HepG2 (cell line): Measurements from ENCODE around the gene CRABP1. TPM values are rescaled to one million over a fixed set of nuclear protein-coding genes. Genes with fewer than 3 reads are reported as not detected.

Source experiments
- ATAC-seq: fragments of 200-7000 bp; cut with Tn5 transposase; 3 replicates; pipeline ENCODE4 v1.9.1; 2020; ENCODE audit warnings: mild to moderate bottlenecking, moderate library complexity
- BruUV-seq: library from RNA; stranded (reverse); fragments of 400-500 nt; replicated peaks from 2 replicates; lab custom pipeline; 2021; lab: Mats Ljungman, UMichigan
- CTCF ChIA-PET: fragments of 300-600 bp; formaldehyde crosslinking; extraction: SDS; loops from one replicate; lab custom pipeline; 2021; ENCODE audit warnings: low total read pairs, inconsistent platforms, low intra/inter-chr PET ratio; lab: Yijun Ruan, JAX
- POLR2A ChIA-PET: fragments of 350-600 bp; sonication (Branson Sonifier 250); formaldehyde crosslinking; loops from one replicate; lab custom pipeline; 2020; ENCODE audit warnings: antibody characterized with exemption, inconsistent platforms; lab: Yijun Ruan, JAX
- DNase-seq: peaks from one replicate; pipeline ENCODE4 v3.0.0-alpha.2; 2015; ENCODE audit warnings: low spot score
- FAIRE-seq: peaks from 3 replicates; lab custom pipeline; 2011; peaks lifted over from hg19 to GRCh38; lab: Jason Lieb, UNC
- H2AFZ ChIP-seq: one replicate; pipeline ENCODE4 v1.6.1; 2011; ENCODE audit warnings: low read length, inconsistent platforms
- H3K27ac ChIP-seq: fragments of 300-600 bp; 3 replicates; pipeline ENCODE4 v1.8.0; 2011; ENCODE audit warnings: mixed run types, mild to moderate bottlenecking, mixed read lengths, low read length, inconsistent platforms; ENCODE audit not compliant: insufficient read depth; ENCODE audit errors: extremely low read length
- H3K27me3 ChIP-seq, 2 experiments: fragments of 200-600 bp in 1 of 2; 2 replicates in 1 of 2; 3 replicates in 1 of 2; pipeline versions ENCODE4 v1.6.0 to v1.8.0; 2011; ENCODE audit warnings: low read length in 2 of 2, mild to moderate bottlenecking in 2 of 2, moderate library complexity in 2 of 2, inconsistent platforms in 1 of 2; ENCODE audit not compliant: insufficient read depth in 2 of 2, control insufficient read depth in 1 of 2
- H3K36me3 ChIP-seq, 2 experiments: fragments of 200-600 bp in 1 of 2; replicated peaks in 1 of 2; 2 replicates in 1 of 2; 3 replicates in 1 of 2; pipeline versions ENCODE4 v1.5.1 to v1.8.0; 2011; ENCODE audit warnings: low read length in 2 of 2, inconsistent platforms in 1 of 2; ENCODE audit not compliant: insufficient read depth in 2 of 2, control insufficient read depth in 1 of 2
- H3K4me1 ChIP-seq: 2 replicates; pipeline ENCODE4 v1.5.1; 2012; ENCODE audit warnings: low read length, inconsistent platforms; ENCODE audit not compliant: insufficient read depth
- H3K4me2 ChIP-seq: 2 replicates; pipeline ENCODE4 v1.6.0; 2011; ENCODE audit warnings: low read depth, low read length, inconsistent platforms
- H3K4me3 ChIP-seq, 3 experiments: fragments of 200-600 bp in 1 of 3; sonication (generic), shearing (Covaris generic) in 1 of 3; replicated peaks in 1 of 3; 2 replicates each; pipeline ENCODE4 v1.5.1; 2011 to 2016; ENCODE audit warnings: low read length in 3 of 3, inconsistent platforms in 2 of 3, low read depth in 2 of 3, mild to moderate bottlenecking in 2 of 3, control low read depth in 1 of 3, mixed read lengths in 1 of 3; ENCODE audit not compliant: insufficient read depth in 1 of 3
- H3K79me2 ChIP-seq: one replicate; pipeline ENCODE4 v1.6.1; 2011; ENCODE audit warnings: low read length, inconsistent platforms; ENCODE audit not compliant: insufficient read depth
- H3K9ac ChIP-seq: 2 replicates; pipeline ENCODE4 v1.6.0; 2011; ENCODE audit warnings: mild to moderate bottlenecking, low read depth, low read length, inconsistent platforms; ENCODE audit not compliant: insufficient read depth
- H3K9me3 ChIP-seq: 2 replicates; pipeline ENCODE4 v1.5.1; 2012; ENCODE audit warnings: mild to moderate bottlenecking, low read length
- H4K20me1 ChIP-seq: 2 replicates; pipeline ENCODE4 v1.6.0; 2011; ENCODE audit warnings: inconsistent platforms, mild to moderate bottlenecking, low read length, moderate library complexity; ENCODE audit not compliant: insufficient read depth
- GATAD1 ChIP-seq: IDR thresholded peaks from 2 replicates; pipeline ENCODE4 v1.6.1; 2016; ENCODE audit warnings: missing genetic modification reagents, missing compliant biosample characterization
- MED13 ChIP-seq: sonication (generic); formaldehyde crosslinking; IDR thresholded peaks from 2 replicates; pipeline ENCODE4 v1.5.0; 2020; ENCODE audit warnings: missing genetic modification reagents
- SNAPC2 ChIP-seq: sonication (generic); formaldehyde crosslinking; IDR thresholded peaks from 2 replicates; pipeline ENCODE4 v1.8.1; 2022; ENCODE audit warnings: mild to moderate bottlenecking, missing genetic modification reagents
- SP1 ChIP-seq, 2 experiments: fragments of 450-650 bp in 1 of 2; sonication (generic) in 1 of 2; formaldehyde crosslinking in 1 of 2; IDR thresholded peaks; 2 replicates each; pipeline versions ENCODE4 v1.4.0 to v1.6.1; 2016 to 2020; ENCODE audit warnings: missing genetic modification reagents in 1 of 2
- STAG1 ChIP-seq: sonication (generic); formaldehyde crosslinking; IDR thresholded peaks from 2 replicates; pipeline ENCODE4 v1.4.0; 2020; ENCODE audit warnings: missing genetic modification reagents
- ZFP90 ChIP-seq: sonication (generic); formaldehyde crosslinking; IDR thresholded peaks from 2 replicates; pipeline ENCODE4 v1.8.0; 2022; ENCODE audit warnings: missing genetic modification reagents, mild to moderate bottlenecking, inconsistent platforms, borderline replicate concordance
- WGBS: methylation state at CpG from one replicate; pipeline ENCODE4 v1.1.6; 2017; ENCODE audit warnings: low lambda C conversion rate; 5-methylcytosine and 5-hydroxymethylcytosine counted together
- in situ Hi-C: cut with HindIII; loops from 2 replicates; pipeline ENCODE4 v1.10.0; 2017; ENCODE audit warnings: low pct_unique_long_range_greater_than_20kb; ENCODE audit not compliant: extremely low pct_ligation_motif_present
- intact Hi-C: fragments of 100-400 bp; cut with micrococcal nuclease; formaldehyde crosslinking; loops from one replicate; pipeline ENCODE4 v1.10.0; 2022; ENCODE audit not compliant: unreplicated experiment
- polyA plus RNA-seq, 8 experiments: library from polyadenylated mRNA; depleted of rRNA in 3 of 8; stranded (reverse) in 7 of 8; unstranded in 1 of 8; fragments of >200 nt; fragmentation: Illumina TruSeq in 4 of 8; extraction: Trizol in 4 of 8; gene quantifications; 2 replicates each; pipeline versions ENCODE4 v1.2.1 to v1.2.3, GENCODE V29; 2011 to 2016; ENCODE audit warnings: low read depth in 4 of 8, missing spikeins in 1 of 8, mixed read lengths in 1 of 8; ENCODE audit not compliant: insufficient read depth in 1 of 8
- total RNA-seq, 5 experiments: library from RNA; depleted of rRNA; stranded (reverse); fragments of >200 nt; fragmentation: Illumina TruSeq; extraction: Trizol; gene quantifications; 2 replicates each; pipeline ENCODE4 v1.2.3, GENCODE V29; 2016; ENCODE audit warnings: low read depth in 1 of 5
- TF ChIP-seq, protein P1 (sequence below): sonication (generic); formaldehyde crosslinking; IDR thresholded peaks from 2 replicates; pipeline ENCODE4 v1.5.0; 2020; ENCODE audit warnings: mild to moderate bottlenecking, missing genetic modification reagents
- TF ChIP-seq, protein P2 (sequence below): sonication (generic); formaldehyde crosslinking; IDR thresholded peaks from 2 replicates; pipeline ENCODE4 v1.5.0; 2020; ENCODE audit warnings: mild to moderate bottlenecking, missing genetic modification reagents, moderate library complexity
- TF ChIP-seq, protein P3 (sequence below): sonication (generic); formaldehyde crosslinking; IDR thresholded peaks from 2 replicates; pipeline ENCODE4 v1.4.0; 2020; ENCODE audit warnings: missing genetic modification reagents

The CRABP1 gene
- total and polyA plus RNA-seq, 2 of the 13 experiments (the other 11 are each of a cell fraction or from before 2014, with no cell fraction given): not detected

DNA sequence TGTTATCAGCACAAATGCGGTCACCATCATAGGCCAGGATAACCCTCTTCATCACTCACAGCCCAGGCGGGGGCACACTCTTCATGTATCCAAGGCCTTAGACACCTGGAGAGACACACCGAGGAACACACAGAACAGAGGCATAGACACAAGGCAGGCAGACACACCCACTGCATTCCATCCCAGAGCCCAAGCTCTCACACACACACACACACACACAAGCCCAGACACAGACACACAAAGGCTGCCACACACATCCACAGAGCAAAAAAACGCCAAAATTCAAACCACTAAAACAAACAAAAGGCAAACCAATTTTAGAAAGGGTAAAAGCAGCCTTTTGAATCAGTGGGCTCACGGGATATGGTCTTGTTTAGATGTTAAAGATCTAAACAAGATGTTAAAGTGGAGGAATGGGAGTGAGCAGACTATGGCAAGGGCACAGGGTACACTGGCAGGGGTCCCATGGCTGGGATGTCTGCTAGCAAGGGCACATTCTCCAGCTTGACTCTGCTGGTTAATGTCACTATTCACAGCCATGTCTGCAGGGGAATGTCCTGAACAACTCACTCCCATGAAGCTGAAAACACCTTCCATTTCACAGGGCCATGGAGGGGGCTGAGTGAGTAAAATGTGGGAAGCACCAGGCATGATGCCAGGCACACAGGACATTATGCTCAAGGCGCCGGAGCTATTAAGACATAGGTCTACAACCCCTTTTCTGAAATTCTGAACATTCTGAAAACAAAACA is 14.9 kb upstream of the CRABP1 start:
- POLR2A ChIA-PET: no interaction called here
- CTCF ChIA-PET: no interaction called here
- Histone ChIP-seq H3K27ac (no peak overlapping the region), H3K4me3 (no peak overlapping the region), H3K27me3 (peaks cover 2 to 16% of the 10 kb centered on the region in 2 experiments; a peak in 2 of 5 replicates), H4K20me1 (no peaks in the 10 kb centered on the region), H3K4me1 (0 out of 2 replicates have a peak, but pooled peaks cover 6% of the 10 kb centered on the region), H3K79me2 (no peaks in the 10 kb centered on the region), H3K9me3 (no peaks in the 10 kb centered on the region), H3K36me3 (no peaks in the 10 kb centered on the region), H3K9ac (no peak overlapping the region), H2AFZ (no peak overlapping the region), H3K4me2 (no peak overlapping the region)
- TF ChIP-seq SNAPC2 (CRISPR knock-in tag) (no peak), GATAD1 (CRISPR knock-in tag) (no peak), MED13 (CRISPR knock-in tag) (no peak), ZFP90 (CRISPR knock-in tag) (no peak), SP1 (IDR thresholded peaks at IDR 0.05) (no peak), SP1 (CRISPR knock-in tag; IDR thresholded peaks at IDR 0.05) (no peak), STAG1 (CRISPR knock-in tag) (peak; percentile 29)
- TF ChIP-seq, protein P1, sequence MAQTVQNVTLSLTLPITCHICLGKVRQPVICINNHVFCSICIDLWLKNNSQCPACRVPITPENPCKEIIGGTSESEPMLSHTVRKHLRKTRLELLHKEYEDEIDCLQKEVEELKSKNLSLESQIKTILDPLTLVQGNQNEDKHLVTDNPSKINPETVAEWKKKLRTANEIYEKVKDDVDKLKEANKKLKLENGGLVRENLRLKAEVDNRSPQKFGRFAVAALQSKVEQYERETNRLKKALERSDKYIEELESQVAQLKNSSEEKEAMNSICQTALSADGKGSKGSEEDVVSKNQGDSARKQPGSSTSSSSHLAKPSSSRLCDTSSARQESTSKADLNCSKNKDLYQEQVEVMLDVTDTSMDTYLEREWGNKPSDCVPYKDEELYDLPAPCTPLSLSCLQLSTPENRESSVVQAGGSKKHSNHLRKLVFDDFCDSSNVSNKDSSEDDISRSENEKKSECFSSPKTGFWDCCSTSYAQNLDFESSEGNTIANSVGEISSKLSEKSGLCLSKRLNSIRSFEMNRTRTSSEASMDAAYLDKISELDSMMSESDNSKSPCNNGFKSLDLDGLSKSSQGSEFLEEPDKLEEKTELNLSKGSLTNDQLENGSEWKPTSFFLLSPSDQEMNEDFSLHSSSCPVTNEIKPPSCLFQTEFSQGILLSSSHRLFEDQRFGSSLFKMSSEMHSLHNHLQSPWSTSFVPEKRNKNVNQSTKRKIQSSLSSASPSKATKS: no peak
- TF ChIP-seq, protein P2, sequence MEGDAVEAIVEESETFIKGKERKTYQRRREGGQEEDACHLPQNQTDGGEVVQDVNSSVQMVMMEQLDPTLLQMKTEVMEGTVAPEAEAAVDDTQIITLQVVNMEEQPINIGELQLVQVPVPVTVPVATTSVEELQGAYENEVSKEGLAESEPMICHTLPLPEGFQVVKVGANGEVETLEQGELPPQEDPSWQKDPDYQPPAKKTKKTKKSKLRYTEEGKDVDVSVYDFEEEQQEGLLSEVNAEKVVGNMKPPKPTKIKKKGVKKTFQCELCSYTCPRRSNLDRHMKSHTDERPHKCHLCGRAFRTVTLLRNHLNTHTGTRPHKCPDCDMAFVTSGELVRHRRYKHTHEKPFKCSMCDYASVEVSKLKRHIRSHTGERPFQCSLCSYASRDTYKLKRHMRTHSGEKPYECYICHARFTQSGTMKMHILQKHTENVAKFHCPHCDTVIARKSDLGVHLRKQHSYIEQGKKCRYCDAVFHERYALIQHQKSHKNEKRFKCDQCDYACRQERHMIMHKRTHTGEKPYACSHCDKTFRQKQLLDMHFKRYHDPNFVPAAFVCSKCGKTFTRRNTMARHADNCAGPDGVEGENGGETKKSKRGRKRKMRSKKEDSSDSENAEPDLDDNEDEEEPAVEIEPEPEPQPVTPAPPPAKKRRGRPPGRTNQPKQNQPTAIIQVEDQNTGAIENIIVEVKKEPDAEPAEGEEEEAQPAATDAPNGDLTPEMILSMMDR (CRISPR knock-in tag): peak; percentile 24; the same call in 1 of the 2 replicates
- TF ChIP-seq, protein P3, sequence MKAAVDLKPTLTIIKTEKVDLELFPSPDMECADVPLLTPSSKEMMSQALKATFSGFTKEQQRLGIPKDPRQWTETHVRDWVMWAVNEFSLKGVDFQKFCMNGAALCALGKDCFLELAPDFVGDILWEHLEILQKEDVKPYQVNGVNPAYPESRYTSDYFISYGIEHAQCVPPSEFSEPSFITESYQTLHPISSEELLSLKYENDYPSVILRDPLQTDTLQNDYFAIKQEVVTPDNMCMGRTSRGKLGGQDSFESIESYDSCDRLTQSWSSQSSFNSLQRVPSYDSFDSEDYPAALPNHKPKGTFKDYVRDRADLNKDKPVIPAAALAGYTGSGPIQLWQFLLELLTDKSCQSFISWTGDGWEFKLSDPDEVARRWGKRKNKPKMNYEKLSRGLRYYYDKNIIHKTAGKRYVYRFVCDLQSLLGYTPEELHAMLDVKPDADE: no peak
- DNase-seq (no peak), FAIRE-seq (no peak), ATAC-seq (no peak)
- in situ Hi-C loops (no loop called here), intact Hi-C loops (no loop called here)
- 26% methylated on average over 4 of the region's 7 CpGs for WGBS
- BruUV-seq: no TSS peak
